A549 (cell line): Measurements from ENCODE around the gene ATP13A1.

Experiments used
- CHD4 ChIP-seq: fragments of 200-600 bp; sonication (generic); IDR thresholded peaks from 2 replicates; pipeline ENCODE4 v1.6.1; 2016; ENCODE audit warnings: antibody characterized with exemption, mild to moderate bottlenecking, borderline replicate concordance
- CTCF ChIP-seq: fragments of >200 bp; sonication (Bioruptor Twin); formaldehyde crosslinking; IDR thresholded peaks from 3 replicates; pipeline ENCODE4 v1.5.1; 2016
- ELK1 ChIP-seq: fragments of 150-350 bp; IDR thresholded peaks from 2 replicates; pipeline ENCODE4 v1.6.1; 2014; ENCODE audit warnings: low read depth, mild to moderate bottlenecking, low read length
- HMGXB4 ChIP-seq: fragments of 250-450 bp; sonication (Bioruptor Pico); IDR thresholded peaks from 2 replicates; pipeline ENCODE4 v1.5.0; 2021; ENCODE audit warnings: mild to moderate bottlenecking, moderate library complexity, borderline replicate concordance
- MAX ChIP-seq: IDR thresholded peaks from 2 replicates; pipeline ENCODE4 v1.6.1; 2012
- REST ChIP-seq: fragments of 200-600 bp; sonication (generic); IDR thresholded peaks from 2 replicates; pipeline ENCODE4 v1.6.1; 2016; ENCODE audit warnings: antibody characterized with exemption, mild to moderate bottlenecking, moderate library complexity
- RFX5 ChIP-seq: fragments of 450-650 bp; IDR thresholded peaks from 2 replicates; pipeline ENCODE4 v1.7.1; 2014; ENCODE audit warnings: antibody characterized with exemption, mild to moderate bottlenecking, moderate library complexity
- USF2 ChIP-seq: fragments of 450-650 bp; IDR thresholded peaks from 2 replicates; pipeline ENCODE4 v1.6.1; 2014; ENCODE audit warnings: antibody characterized with exemption

GRCh38 chr19:19679176-19680073 is 15.9 kb upstream of the ATP13A1 start:
- TF ChIP-seq REST (no peak), ELK1 (no peak), HMGXB4 (CRISPR knock-in tag) (no peak), CTCF (no peak), RFX5 (no peak), MAX (no peak), USF2 (no peak), CHD4 (no peak)
